ENCODE measurements around the gene GPR153.

DNA sequence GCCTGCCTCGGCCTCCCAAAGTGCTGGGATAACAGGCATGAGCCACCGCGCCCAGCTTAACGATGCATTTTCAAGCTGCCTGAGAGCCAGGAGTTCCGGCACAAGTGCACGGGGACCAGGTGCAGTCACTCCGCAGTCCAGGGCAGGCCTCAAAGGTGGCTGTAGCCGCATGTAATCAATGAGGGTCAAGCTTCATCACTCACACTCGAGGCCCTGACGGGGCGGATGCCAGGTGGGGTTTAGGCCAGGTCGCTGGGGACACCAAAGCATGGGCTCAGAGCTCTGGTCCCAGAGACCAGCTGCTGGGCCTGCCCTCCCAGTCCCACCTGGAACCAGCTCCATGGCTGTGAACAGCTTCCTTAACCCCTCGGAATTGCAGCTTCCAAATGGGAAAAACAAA lies 26.1 kb upstream of the GPR153 start:
- TF ChIP-seq, protein P1, sequence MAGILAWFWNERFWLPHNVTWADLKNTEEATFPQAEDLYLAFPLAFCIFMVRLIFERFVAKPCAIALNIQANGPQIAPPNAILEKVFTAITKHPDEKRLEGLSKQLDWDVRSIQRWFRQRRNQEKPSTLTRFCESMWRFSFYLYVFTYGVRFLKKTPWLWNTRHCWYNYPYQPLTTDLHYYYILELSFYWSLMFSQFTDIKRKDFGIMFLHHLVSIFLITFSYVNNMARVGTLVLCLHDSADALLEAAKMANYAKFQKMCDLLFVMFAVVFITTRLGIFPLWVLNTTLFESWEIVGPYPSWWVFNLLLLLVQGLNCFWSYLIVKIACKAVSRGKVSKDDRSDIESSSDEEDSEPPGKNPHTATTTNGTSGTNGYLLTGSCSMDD (CRISPR knock-in tag; IDR thresholded peaks at IDR 0.05) = no peak
- TF ChIP-seq HOXA7 (CRISPR knock-in tag; IDR thresholded peaks at IDR 0.05) (no peak), CBX2 (IDR thresholded peaks at IDR 0.05; ENCODE audit: low read depth, low read length) (no peak), CBX2 (CRISPR knock-in tag; IDR thresholded peaks at IDR 0.05; ENCODE audit: low read depth) (no peak)

All from HepG2 (cell line).